Putamen (tissue), 1 donor: ENCODE results near the gene CFAP119.

Source experiments
- DNase-seq: peaks from one replicate; pipeline ENCODE4 v3.0.0-alpha.2; 2016; ENCODE audit warnings: low spot score

The CFAP119 gene

GRCh38 chr16:30740364-30741251 is 21.3 kb downstream of the CFAP119 start:
- no peak for DNase-seq

DNA sequence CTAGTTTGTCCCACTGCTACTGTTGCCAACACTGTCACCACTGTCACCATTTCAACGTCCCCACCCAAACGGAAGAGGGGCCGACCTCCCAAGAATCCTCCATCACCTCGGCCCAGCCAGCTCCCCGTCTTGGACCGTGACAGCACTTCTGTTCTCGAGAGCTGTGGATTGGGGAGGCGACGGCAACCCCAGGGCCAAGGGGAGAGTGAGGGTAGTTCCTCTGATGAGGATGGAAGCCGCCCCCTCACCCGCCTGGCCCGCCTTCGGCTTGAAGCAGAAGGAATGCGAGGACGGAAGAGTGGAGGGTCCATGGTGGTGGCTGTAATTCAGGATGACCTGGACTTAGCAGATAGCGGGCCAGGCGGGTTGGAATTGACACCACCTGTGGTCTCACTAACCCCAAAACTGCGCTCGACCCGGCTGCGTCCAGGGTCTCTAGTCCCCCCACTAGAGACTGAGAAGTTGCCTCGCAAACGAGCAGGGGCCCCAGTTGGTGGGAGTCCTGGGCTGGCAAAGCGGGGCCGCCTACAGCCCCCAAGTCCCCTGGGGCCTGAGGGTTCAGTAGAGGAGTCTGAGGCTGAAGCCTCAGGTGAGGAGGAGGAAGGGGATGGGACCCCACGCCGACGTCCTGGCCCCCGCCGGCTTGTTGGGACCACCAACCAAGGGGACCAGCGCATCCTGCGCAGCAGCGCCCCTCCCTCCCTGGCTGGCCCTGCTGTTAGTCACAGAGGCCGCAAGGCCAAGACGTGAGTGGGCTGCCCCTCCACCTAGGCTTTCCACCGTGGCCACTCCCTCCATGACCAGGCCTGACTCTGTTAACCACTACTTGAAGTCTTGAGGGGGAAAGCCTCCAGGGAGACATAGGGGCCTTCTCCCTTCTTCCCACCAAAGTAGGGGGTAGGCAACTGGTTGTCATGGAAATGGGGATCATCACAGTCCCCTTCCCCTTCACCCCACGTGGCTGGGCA is 22.6 kb downstream of the CFAP119 start:
- no peak for DNase-seq

DNA sequence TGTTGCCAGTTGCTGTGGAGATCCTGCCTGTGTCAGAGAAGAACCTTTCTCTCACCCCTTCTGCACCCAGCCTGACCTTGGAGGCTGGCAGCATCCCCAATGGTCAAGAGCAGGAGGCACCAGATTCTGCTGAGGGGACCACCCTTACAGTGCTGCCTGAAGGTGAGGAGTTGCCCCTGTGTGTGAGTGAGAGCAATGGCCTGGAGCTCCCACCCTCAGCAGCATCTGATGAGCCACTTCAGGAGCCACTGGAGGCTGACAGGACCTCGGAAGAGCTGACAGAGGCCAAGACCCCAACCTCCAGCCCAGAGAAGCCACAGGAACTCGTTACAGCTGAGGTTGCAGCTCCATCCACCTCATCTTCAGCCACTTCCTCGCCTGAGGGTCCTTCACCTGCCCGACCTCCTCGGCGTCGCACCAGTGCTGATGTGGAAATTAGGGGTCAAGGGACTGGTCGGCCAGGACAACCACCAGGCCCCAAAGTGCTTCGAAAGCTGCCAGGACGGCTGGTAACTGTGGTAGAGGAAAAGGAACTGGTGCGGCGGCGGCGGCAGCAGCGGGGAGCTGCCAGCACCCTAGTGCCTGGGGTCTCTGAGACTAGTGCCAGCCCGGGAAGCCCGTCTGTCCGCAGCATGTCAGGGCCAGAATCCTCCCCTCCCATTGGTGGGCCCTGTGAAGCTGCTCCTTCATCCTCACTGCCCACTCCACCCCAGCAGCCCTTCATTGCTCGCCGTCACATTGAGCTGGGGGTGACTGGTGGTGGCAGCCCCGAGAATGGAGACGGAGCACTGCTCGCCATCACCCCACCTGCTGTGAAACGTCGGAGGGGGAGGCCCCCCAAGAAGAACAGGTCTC is 23.8 kb downstream of the CFAP119 start:
- no peak for DNase-seq

DNA sequence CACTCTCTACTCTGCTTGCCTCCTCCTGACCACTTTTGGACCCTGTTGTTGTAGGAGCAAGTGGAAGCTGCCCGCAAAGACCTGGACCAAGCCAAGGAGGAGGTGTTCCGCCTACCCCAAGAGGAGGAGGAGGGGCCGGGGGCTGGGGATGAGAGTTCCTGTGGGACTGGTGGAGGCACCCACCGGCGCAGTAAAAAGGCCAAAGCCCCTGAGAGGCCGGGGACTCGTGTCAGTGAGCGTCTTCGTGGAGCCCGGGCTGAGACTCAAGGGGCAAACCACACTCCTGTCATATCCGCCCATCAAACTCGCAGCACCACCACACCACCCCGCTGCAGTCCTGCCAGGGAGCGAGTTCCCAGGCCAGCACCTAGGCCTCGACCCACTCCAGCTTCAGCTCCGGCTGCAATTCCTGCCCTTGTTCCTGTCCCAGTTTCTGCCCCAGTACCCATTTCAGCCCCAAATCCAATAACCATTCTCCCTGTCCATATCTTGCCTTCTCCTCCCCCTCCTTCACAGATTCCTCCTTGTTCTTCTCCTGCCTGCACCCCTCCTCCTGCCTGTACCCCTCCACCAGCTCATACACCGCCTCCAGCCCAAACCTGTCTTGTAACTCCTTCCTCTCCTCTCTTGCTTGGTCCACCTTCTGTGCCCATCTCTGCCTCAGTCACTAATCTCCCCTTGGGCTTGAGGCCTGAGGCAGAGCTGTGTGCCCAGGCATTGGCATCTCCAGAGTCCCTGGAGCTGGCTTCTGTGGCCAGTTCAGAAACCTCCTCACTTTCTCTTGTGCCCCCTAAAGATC is 24.7 kb downstream of the CFAP119 start:
- DNase-seq = no peak

DNA sequence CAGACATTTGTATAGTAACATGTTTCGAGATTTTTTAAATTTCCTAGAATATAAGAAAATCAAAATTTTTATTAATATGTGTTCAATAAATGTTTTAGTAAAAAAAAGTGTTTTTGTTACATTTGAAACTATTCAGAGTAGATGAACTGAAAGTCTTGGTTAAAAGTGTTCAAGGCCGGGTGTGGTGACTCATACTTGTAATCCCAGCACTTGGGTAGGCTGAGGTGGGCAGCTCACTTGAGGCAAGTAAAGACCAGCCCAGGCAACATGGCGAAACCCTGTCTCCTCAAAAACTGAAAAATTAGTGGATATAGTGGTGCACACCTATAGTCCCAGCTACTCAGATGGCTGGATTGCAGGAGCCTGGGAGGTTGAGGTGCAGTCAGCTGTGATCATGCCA is 30.5 kb downstream of the CFAP119 start:
- DNase-seq = no peak

GRCh38 chr16:30728899-30729672 is 32.8 kb downstream of the CFAP119 start:
- no peak for DNase-seq

DNA sequence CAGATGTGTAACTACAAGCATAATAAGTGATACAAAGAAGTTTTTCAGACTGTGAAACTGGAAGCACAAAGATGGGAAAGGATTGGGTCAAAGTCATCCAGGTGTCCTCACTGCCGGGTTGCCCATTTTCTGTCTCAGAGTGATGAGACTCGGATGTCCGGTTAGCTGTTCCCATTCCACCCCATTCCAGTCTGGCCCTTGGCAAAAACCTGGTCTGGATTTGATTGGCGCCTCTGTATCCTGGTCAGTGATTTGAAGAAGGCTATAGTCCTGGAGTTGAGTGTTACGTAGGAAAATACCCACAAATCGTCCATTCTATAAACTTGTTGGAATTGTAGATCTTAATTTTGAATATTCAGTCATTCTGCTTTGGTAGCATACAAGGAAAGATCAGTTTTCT is 33.5 kb downstream of the CFAP119 start:
- DNase-seq = no peak

DNA sequence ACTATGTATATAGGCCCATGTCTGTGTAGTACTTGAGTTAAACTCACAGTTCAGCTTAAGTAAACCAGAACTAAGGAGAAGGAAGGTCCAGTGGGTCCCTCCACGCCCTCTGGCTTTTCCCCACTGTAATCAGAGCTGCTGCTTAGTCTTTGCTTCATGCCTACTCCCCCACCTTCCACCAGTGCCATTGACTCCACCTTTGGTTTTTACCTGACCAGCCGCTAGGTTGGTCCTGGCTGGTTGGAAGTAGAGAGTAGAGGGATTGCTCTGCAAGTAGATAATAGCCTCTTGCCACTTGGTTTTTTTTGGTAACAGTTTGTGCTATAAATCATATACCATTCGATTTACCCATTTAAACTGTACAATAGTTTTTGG is 36.5 kb downstream of the CFAP119 start:
- no peak for DNase-seq

DNA sequence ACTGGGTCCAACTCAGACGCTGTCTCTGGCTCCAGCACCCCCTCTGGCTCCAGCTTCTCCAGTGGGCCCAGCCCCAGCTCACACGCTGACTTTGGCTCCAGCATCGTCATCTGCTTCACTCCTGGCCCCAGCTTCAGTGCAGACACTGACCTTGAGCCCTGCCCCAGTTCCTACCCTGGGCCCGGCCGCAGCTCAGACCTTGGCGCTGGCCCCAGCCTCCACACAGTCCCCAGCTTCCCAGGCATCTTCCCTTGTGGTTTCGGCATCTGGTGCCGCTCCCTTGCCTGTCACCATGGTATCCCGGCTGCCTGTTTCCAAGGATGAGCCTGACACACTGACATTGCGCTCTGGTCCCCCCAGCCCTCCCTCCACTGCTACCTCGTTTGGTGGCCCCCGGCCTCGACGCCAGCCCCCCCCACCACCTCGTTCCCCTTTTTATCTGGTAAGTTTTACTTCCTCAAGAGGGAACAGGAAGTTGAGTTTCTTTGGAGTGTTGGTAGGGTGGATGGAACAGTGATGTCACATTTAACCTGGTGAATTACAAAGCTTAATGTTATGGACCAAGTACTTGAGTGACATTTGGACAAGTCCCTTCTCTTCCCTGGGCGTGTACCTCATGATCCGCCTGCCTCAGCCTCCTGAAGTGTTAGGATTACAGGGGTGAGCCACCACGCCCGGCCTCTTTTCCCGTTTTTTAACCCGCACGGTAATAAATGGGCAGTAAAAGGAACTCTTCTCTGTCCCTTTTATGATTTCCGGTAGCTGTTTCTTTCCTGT is 37.0 kb downstream of the CFAP119 start:
- DNase-seq = no peak

GRCh38 chr16:30723725-30724355 is 38.0 kb downstream of the CFAP119 start:
- no peak for DNase-seq

DNA sequence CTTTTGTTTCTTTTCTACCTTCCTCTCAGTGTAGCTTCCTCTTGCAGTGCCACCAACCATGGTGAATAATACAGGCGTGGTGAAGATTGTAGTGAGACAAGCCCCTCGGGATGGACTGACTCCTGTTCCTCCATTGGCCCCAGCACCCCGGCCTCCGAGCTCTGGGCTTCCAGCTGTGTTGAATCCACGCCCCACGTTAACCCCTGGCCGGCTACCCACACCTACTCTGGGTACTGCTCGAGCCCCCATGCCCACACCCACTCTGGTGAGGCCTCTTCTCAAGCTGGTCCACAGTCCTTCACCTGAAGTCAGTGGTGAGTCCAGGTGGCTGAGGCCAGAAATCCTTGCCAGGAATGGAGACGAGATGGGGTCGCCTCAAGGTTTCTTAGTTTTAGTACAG is 38.9 kb downstream of the CFAP119 start:
- DNase-seq = no peak

DNA sequence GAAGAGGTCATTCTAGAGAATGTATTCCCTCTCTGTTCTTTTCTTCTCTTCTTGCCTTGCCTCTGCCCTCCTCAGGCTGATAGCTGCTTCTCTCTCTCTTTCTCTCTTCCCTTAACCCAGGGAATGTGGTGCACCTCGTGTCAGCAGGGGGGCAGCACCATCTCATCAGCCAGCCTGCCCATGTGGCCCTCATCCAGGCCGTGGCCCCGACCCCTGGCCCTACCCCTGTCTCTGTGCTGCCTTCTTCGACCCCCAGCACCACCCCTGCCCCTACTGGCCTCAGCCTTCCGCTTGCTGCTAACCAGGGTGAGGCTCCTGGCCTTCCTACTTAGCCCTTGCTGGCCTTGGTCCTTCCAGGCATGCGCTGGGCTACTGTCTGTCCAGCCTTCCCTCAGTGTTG is 39.4 kb downstream of the CFAP119 start:
- DNase-seq = no peak

DNA sequence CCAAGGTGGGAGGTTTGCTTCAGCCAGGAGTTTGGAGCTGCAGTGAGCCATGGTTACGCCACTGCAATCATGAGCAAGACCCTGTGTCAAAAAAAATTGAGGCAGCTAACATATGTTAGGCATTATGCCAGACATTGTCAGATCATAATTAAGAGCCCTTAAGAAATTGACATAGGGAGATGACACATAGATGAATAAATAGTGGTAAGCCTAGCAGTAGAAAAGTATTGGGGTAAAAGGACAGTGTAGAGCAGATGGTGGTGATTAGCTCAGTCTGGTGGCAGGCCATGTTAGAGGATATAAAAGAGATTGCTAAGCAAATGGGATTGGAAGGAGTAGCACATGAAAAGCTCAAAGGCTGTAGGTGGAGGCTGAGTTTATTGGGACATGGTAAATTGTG is 40.3 kb downstream of the CFAP119 start:
- no peak for DNase-seq

DNA sequence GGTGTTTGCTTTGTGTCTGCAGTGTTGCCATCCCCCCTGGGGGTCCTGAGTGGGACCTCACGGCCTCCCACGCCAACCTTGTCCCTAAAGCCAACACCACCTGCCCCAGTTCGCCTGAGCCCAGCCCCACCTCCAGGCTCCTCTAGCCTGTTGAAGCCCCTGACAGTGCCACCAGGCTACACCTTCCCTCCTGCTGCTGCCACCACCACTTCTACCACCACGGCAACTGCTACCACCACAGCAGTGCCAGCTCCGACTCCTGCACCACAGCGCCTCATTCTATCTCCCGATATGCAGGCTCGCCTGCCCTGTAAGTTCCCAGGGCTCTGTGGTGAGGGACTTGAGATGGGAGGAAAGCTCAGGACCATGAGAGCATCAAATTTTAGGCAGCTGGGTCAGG is 40.7 kb downstream of the CFAP119 start:
- DNase-seq = no peak

DNA sequence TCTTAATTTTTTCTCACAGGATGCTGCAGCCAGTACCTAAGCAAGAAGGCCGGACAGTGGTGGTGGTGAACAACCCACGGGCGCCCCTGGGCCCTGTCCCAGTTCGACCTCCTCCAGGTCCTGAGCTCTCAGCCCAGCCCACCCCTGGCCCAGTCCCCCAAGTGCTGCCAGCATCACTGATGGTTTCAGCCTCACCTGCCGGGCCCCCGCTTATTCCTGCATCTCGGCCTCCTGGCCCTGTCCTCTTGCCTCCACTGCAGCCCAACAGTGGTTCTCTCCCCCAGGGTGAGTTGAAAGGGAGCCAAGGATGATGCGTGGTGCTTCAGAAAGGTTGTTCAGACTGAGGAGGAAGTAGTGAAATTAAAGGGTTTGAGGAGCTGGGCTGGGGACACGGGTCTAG is 41.2 kb downstream of the CFAP119 start:
- DNase-seq = no peak

- no peak for DNase-seq
Observed at GRCh38 chr16:30720086-30720485, 41.8 kb downstream of the CFAP119 start.

DNA sequence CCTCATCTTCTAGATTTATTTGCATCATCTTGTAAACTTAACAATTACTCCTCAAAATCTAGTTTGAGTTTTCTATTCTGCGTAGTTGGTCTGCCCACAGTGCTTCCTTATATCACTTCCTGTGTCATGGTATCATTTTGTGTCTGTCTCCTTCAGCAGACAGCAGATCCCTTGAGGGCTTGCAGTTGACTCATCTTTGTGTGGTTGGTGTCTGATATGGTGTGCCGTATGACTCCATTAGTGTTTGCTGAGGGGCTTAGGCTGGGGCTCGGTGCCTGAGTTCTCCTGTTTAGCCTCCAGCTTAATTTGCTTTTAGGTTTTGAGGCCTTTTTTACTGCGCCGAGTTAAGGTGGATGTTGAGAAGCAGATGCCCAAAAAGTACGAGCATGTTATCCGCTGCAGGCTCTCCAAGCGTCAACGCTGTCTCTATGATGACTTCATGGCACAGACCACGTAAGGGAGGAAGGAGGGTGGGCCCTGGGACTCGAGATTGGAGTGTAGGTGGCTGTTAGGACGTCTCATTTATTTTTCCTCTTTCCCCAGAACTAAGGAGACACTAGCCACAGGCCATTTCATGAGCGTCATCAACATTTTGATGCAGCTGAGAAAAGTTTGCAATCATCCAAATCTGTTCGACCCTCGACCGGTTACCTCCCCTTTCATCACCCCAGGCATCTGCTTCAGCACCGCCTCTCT is 46.0 kb downstream of the CFAP119 start:
- DNase-seq = no peak

DNA sequence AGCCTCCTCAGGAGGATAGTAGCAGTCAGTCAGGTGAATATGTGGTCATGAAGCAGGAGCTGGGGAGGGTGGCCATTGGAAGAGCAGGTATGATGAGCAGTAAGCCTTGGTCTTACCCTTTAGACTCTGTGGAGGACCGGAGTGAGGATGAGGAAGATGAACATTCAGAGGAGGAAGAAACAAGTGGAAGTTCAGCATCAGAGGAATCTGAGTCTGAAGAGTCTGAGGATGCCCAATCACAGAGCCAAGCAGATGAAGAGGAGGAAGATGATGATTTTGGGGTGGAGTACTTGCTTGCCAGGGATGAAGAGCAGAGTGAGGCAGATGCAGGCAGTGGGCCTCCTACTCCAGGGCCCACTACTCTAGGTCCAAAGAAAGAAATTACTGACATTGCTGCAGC is 50.1 kb downstream of the CFAP119 start:
- DNase-seq = no peak

GRCh38 chr16:30710971-30711370 is 50.9 kb downstream of the CFAP119 start:
- DNase-seq = no peak
